Tibial artery (tissue), 4 donors: ENCODE data around the gene C3AR1.
"Not testable (repeated sequence)": the region's sequence is repeated elsewhere in the genome, so short reads cannot be mapped to it uniquely, and the experiment has no call there.

Experiments used
- DNase-seq, 2 donors: peaks; one replicate each; pipeline ENCODE4 v3.0.0-alpha.2; 2019
- H3K27ac ChIP-seq, 2 donors: fragments of 200-600 bp; sonication (generic) in 1 of 2; 1 replicate in 1 of 2; 2 replicates in 1 of 2; pipeline ENCODE4 v1.5.1; 2018 to 2019; ENCODE audit warnings: mild to moderate bottlenecking in 1 of 2
- H3K27me3 ChIP-seq, 2 donors: fragments of 200-600 bp; sonication (generic) in 1 of 2; one replicate each; pipeline versions ENCODE4 v1.5.1 to v1.6.0; 2016 to 2019
- H3K36me3 ChIP-seq, 3 donors: fragments of 200-600 bp; sonication (generic) in 2 of 3; one replicate each; pipeline ENCODE4 v1.5.1; 2016 to 2019; ENCODE audit warnings: mild to moderate bottlenecking in 2 of 3
- H3K4me1 ChIP-seq, 4 donors: fragments of 200-600 bp; sonication (generic) in 2 of 4; 1 replicate in 3 of 4; 2 replicates in 1 of 4; pipeline ENCODE4 v1.5.1; 2016 to 2019
- H3K4me3 ChIP-seq, 2 donors: fragments of 200-600 bp; sonication (generic) in 1 of 2; 1 replicate in 1 of 2; 2 replicates in 1 of 2; pipeline ENCODE4 v1.5.1; 2018 to 2019; ENCODE audit warnings: mild to moderate bottlenecking in 2 of 2
- H3K9me3 ChIP-seq, 3 donors: fragments of 200-600 bp; sonication (generic) in 1 of 3; one replicate each; pipeline ENCODE4 v1.5.1; 2016 to 2019
- CTCF ChIP-seq, 2 experiments: fragments of 200-600 bp in 1 of 2; fragments of 450-650 bp in 1 of 2; IDR thresholded peaks; one replicate each; pipeline ENCODE4 v1.5.1; 2017 to 2019; ENCODE audit warnings: antibody characterized with exemption in 2 of 2, mild to moderate bottlenecking in 1 of 2, moderate library complexity in 1 of 2
- intact Hi-C: fragments of 100-400 bp; cut with DNase I; formaldehyde crosslinking; loops from one replicate; pipeline ENCODE4 v1.15.0; 2023; ENCODE audit warnings: low total_unique reads

C3AR1 gene

GRCh38 chr12:8076366-8076765, 10.2 kb upstream of the C3AR1 start:
- intact Hi-C loops = no loop called here
- Histone ChIP-seq H3K27ac (no peak overlapping the region), H3K4me1 (peaks cover 0 to 13% (median 2%) of the 10 kb centered on the region in 4 donors), H3K4me3 (no peak overlapping the region), H3K9me3 (no peaks in the 10 kb centered on the region), H3K27me3 (no peaks in the 10 kb centered on the region), H3K36me3 (no peaks in the 10 kb centered on the region)
- no peak for TF ChIP-seq CTCF (IDR thresholded peaks at IDR 0.05)
- no peak for DNase-seq

- H3K4me1 ChIP-seq = peaks cover 0 to 9% (median 0%) of the 10 kb centered on the region in 4 donors
- no peak for DNase-seq
- intact Hi-C loops = no loop called here
- no peaks in the 10 kb centered on the region for H3K27me3 ChIP-seq
- no peak overlapping the region for H3K4me3 ChIP-seq
- no peaks in the 10 kb centered on the region for H3K36me3 ChIP-seq
- H3K9me3 ChIP-seq = no peaks in the 10 kb centered on the region
- no peak for TF ChIP-seq CTCF (IDR thresholded peaks at IDR 0.05)
- no peak overlapping the region for H3K27ac ChIP-seq
Observed at GRCh38 chr12:8075935-8076334, 9.8 kb upstream of the C3AR1 start.

- H3K4me3 ChIP-seq, intact Hi-C loops, H3K27me3 ChIP-seq, H3K4me1 ChIP-seq, H3K27ac ChIP-seq, DNase-seq, H3K36me3 ChIP-seq, H3K9me3 ChIP-seq: not testable (repeated sequence)
Observed at GRCh38 chr12:8071820-8072219, 5.7 kb upstream of the C3AR1 start.

- no peak for DNase-seq
- no peak overlapping the region for H3K27ac ChIP-seq
Observed at GRCh38 chr12:8069582-8069981, 3.4 kb upstream of the C3AR1 start.

GRCh38 chr12:8064131-8064530, 2.0 kb downstream of the C3AR1 start:
- H3K9me3 ChIP-seq = no peaks in the 10 kb centered on the region
- no peak overlapping the region for H3K27ac ChIP-seq
- no peak for DNase-seq
- H3K36me3 ChIP-seq = no peaks in the 10 kb centered on the region
- H3K27me3 ChIP-seq = no peaks in the 10 kb centered on the region
- TF ChIP-seq CTCF (IDR thresholded peaks at IDR 0.05) = no peak
- peak overlapping the region; percentile 6 to 23 for H3K4me3 ChIP-seq
- intact Hi-C loops = no loop called here
- no peaks in the 10 kb centered on the region for H3K4me1 ChIP-seq

More at GRCh38 chr12:8069582-8069981, 3.4 kb upstream of the C3AR1 start:
- H3K9me3 ChIP-seq = no peaks in the 10 kb centered on the region
- TF ChIP-seq CTCF (IDR thresholded peaks at IDR 0.05) = no peak
- H3K4me3 ChIP-seq = no peak overlapping the region
- intact Hi-C loops = no loop called here
- H3K36me3 ChIP-seq = no peaks in the 10 kb centered on the region
- no peaks in the 10 kb centered on the region for H3K27me3 ChIP-seq
- H3K4me1 ChIP-seq = no peaks in the 10 kb centered on the region

GRCh38 chr12:8058506-8058905, 7.7 kb downstream of the C3AR1 start:
- Histone ChIP-seq H3K27ac (no peak overlapping the region), H3K9me3 (no peaks in the 10 kb centered on the region), H3K4me3 (no peak overlapping the region), H3K36me3 (peaks cover 18 to 26% (median 24%) of the 10 kb centered on the region in 3 donors), H3K27me3 (no peaks in the 10 kb centered on the region), H3K4me1 (no peaks in the 10 kb centered on the region)
- intact Hi-C loops = no loop called here
- no peak for DNase-seq
- no peak for TF ChIP-seq CTCF (IDR thresholded peaks at IDR 0.05)
